HS-27A (cell line): ENCODE measurements around the gene ASIC2.
A peak's percentile ranks its signal among the peaks of the same experiment; 100 is the strongest.

Experiments
- DNase-seq: peaks from one replicate; pipeline ENCODE4 v3.0.0-alpha.2; 2012; ENCODE audit warnings: low read depth, missing footprints

ASIC2 gene

DNA sequence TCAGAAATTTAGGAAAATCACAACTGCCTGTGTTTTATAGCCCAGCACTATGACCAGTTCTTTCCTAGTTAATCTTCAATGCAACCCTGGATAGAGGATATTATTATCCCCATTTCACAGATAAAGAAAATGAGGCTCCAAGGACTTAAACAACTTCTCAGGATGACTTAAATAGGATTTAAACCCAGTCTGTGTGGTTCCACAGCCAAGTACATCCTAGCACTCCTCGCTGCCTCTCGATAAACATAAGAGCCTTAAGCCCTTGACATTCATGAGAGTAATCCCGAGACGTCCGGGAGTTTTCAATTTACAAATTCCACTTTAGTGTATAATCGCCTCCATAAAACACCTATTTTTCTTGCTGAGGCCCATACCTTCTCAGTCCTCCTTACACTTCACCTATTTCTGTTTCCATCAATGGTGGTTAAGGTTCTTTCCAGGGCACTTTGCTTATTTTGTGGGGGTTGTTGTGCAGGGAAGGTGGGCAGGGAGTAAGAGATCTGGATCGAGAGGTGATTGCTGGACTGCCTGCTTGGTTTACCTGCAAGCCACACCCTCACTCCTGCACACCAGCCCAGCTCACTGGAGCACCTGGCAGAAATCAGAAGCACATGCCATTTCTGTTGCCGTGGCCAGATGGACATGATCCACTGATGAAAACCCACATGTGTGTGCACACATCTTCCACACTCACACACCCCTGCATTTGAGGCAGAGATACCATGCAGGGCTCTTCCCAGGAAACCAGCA is 50.5 kb downstream of the ASIC2 start:
- DNase-seq: no peak

DNA sequence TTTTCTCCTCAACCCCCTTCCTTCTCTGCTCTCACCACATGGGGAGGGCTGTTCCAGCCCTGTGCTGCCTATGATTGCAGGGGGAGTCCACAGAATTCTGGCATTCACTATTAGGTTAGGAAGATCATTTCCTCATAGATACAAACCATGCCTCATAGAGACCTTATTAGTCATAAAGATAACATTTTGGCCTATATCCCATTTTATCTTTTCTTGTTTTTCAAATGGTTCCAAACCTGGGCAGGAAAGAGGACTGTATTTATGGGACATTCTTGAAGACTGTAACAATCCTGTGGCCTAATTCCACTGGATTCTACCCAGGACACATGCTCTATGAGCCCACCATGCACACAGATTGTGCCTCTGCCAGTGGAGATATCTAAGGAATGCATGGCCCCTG is 51.7 kb downstream of the ASIC2 start:
- no peak for DNase-seq

DNA sequence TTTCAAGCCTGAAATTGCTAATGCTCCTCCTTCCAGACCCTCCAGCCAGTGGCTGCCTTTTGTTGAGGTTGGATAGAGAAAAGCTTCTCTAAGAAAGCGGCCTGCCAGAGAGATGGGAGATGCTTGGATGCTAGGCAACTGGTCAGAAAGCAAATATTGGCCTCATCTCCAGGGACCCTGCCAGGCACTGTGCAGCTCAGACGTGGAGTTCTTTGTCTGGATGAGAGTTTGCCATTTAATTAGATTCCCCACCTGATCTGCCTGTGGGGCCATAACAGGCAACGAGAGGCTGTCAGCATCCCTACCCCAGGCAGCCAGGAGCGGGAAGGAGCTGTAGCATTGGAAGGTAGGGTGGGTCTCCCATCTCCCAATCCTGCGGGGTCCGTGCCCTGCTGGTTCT is 52.7 kb downstream of the ASIC2 start:
- DNase-seq: no peak

DNA sequence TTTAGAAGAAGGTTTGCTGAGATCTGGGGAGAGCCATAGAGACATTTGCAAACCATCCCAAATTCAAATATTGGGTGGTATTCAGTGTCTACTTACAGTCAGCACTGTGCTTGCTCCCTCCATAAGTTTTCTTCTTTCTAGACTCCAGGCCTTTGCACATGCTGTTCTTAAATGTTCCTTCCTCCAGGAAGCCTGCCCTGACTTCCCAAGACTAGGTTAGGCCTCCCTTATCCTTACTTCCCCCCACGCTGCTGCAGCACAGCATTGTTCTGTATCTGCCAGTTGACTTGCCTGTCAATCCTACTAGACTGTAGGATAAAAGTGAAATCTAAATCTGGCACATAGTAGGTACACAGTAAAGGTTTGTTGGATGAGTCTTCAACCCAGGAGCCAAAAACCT is 53.4 kb downstream of the ASIC2 start:
- DNase-seq: no peak

DNA sequence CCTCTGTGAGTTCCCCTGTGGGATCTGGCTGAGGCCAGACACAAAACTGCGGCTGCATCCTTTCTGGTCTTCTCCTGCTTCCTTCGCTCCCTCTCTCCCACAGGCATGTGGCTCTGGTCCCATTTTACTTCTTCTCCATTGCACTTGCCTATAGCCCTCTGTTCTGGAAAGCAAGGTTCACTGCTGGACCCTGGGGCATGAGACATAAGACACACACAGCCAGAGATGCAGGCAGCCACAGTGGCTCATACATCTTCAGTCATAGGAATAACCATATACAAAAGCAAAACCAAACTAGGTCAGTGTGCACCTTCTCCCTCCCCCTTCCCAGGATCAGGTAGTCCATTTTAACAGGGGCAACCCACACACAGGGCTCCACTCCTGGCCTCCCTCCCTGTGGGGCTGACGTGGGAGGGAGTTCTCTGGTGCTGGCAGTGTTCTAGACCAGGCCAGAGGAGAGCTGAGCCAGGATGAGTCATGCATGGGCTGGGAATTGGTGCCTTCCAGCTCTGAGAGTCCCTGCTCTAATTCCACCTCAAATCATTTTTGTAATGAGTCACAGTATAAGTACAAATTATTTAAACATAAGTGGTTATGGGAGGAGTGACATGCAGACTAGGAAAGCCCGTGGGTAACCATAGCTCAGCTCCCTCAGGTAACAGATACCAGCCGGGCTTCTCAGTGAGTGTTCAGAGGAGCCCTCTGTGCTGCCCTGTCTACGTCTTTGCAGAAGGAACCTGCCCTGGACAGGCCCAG is 58.0 kb downstream of the ASIC2 start:
- DNase-seq: peak; percentile 9

DNA sequence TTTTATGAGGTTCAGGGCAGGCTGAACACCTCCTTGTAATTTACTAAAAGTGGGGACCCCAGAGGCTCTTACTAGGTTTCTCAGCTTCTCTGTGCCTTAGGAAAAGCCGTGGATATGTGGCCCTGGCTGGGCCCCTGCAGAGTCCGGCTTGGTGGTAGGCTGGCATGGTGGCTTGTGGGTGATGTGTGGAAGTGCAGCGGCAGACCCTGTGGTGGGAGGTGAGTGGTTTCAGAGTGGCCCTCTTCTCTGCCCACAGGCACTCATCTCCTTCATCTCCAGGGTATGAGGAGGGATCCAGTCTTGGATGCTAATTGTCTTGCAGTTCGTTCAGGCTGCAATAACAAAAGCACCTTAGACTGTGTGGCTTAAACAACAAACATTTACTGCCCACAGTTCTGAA is 58.9 kb downstream of the ASIC2 start:
- DNase-seq: no peak

DNA sequence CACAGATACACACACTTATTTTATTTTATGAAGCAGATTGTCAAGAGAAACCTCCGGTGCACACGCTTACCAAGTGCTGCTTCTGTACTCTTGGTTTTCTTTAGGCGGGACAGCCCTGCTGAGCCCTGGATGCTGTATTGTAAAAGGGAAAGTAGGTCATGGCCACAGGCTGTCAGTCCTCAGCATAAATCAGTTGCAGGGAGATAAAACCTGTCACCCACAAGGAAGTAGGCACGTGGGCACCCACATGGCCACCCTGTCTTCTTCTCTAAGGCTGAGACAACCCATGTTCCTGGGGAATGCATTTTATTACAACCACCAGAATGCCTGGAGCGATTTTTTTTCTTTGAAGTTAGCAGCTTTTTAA is 59.3 kb downstream of the ASIC2 start:
- no peak for DNase-seq

DNA sequence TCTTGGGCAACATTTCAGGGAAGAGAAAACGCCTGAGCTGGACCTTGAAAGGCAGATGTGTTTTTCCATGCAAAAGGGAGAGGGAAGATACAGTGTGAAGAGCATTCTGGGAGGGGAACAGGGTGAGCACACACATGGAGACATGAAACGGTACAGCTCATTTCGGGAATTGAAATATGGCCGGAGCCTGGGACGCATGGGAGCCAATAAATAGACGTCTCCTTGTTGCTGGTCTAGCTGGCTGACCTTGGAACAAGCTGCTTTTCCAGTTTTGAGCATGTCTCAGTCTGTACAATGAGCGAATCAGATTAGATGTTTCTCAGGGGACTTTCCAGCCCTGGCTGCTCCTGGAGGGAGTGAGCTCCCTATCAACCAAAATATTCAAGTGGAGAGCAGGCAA is 63.6 kb downstream of the ASIC2 start:
- DNase-seq: no peak

DNA sequence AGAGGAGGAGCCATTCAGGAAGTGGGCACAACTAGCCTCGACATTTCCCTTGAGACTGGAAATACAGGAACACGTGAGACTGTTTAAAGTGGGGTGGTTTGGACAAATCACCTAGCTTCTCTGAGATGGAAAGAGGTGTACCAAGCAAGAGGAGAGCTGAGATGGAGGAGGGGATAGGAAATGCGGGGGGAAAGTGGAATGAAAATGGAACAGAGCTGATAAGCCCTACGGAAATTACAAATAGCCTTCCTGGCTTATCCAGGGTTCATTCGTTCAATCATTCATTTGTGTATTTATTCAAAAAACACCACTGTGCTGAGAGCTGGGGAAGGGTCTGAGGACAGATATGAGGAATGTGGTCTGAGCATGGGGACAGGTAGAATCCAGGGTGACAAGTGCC is 64.1 kb downstream of the ASIC2 start:
- no peak for DNase-seq

DNA sequence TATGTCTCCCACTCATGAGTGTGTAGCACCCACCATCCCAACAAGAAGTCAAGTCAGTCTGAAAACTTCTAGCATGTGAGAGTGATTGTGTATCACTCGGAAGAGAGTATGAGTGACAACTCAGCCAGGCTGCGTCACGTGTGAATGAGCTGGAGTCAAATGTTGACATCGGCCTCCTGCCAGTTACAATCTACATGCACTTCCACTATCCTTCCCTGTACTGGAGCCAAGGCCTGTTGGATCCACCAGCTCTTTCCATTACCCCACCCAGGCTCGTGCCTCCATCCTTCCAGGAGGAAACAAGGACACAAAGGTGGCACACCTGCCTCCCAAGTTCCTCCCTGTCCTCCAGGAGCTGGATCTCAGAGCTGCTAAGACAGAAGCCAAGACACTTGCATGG is 64.5 kb downstream of the ASIC2 start:
- DNase-seq: no peak

DNA sequence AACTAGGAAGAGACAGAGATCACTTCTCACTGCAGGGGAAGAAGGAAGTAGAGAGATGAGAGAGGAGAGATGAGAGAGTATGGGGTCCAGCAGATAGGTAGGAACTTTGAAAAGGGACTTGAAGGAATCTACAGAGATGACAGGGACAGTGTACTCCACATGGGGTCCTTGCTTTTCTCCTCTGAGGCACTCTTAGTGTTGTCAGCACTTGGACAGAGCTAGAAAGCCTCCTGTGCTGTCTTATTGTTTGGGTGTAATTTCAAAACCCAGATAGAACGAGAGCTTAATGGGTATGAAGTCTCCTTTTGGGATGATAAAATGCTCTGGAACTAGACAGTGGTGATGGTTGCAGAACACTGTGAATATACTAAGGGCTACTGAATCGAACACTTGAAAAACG is 65.2 kb downstream of the ASIC2 start:
- no peak for DNase-seq

DNA sequence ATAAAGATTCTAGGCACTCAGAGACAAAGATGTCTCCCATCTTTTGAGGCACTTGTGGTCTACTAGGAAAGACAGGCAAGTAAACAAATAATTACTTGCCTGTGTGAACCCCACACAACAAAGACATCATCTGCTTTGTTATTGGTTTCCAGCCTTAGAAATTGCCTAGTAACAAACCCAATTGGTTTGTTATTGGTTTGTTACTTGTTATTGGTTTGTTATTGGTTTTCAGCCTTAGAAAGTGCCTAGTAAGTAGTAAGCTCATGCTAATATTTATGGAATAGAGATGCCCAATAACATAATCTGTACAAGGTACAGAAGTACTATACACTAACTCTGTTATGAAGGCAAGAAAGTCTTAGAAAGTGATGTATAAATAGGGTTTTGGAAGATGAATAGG is 67.1 kb downstream of the ASIC2 start:
- DNase-seq: no peak

DNA sequence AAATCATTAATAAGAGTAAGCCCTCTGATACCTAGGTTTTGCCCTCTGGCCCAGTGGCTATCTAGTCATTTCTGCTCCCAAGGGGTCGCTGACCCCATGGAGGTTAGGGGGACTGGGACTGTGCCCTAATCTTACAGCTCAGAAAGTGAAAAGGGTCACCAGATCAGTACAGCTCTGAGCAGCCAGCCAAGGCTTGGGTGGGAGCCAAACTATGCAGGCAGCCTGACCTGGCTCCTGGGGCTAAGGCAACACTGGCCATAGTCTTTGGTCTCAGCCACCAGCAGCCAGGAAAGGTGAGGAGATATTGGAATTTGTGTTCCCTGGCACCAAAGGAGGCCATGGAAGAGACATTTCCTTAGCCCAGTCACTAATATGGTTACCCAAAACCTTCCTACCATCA is 67.6 kb downstream of the ASIC2 start:
- no peak for DNase-seq

DNA sequence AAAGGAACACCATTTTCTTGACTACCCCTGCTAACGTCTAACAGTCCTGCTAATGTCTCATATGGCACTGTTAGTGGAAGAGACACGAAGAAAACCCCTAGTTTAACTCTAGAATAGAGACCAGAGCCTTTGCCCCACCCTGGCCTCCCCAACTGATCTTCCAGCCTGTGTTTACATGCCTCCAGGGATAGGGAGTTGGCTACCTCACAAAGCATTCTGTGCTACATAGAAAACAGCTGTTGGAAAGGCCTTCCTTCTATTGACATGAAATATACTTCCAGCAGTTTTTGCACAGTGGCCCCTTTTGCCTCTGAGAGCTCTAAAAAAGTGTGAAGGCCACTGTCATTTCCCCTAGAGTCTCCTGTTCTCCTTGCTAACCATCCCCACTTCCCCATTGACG is 73.1 kb downstream of the ASIC2 start:
- no peak for DNase-seq

DNA sequence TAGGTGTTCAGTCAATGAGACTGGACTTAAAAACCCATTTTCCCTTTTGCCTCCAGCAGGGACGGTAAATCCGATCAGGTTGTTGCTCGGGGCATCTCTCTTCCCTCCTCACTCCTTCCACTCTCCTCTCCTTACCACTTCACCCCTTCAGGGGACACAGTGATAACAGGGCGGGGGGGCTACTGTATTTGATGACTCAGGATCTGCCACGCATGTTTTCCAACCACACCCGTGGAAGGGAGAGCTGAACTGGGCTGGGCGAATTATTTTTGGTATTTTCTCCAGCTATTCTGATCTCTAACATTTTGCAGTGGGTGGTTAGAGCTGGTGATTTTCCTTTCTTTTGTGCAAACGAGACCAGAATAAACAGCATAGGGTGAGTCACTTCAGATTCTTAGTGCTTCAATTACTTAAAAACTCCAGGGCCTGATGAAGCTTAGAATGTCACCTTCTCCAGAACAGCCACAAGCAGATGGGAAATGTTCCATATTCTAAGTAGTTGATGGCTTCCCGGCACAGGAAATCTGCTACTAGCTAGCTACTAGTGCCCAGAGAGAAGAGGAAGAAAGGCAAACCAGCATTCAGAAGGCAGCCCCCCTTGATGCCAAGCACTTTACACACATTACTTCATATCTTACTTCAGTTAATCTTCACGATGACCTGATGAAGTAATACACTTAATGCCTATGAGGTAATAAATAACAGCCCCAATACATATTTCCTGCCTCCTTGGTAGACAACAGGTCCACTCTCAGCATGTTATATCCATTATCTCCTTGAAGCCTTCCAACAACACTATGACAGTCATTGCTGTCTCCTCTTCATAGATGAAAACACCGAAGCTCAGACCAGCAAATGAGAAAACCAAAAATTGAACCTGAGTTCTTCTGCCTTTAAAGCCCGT is 74.1 kb downstream of the ASIC2 start:
- DNase-seq: no peak

DNA sequence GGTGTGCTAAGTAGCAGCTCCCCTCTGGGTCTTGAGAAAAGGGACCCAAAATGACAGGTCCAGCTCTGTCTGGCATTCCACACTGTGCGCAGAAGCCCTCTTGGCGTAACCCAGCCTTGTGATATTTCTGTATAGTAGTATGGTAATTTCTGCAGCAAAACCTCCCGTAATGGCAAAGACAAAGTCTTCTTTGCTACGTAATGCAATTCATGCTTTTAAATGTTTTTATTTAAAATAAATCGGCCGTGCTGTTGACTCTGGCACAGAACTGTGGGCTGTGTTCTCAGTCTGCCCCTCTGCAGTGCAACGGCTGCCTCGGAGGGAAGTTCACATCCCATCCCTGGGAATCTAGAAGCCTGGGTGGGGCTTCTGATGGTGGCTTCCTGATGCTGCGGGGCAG is 75.2 kb downstream of the ASIC2 start:
- DNase-seq: no peak

DNA sequence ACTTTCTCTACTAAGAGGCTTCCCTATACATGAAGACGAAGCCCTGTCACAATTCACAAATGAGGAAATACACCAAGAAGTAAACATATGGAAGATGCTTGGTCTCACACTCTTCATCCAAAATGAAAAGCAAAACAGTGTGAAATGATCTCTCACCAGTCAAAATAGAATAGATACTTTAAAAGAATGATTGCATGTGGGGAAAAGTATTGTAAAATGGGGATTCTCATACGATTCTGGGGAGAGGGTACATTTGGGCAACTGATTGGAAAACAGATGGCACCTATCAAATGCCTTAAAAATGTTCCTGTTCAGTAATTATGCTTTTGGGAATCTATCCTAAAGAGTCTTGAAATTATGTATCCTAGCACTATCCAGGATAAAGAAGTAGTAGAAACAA is 78.1 kb downstream of the ASIC2 start:
- DNase-seq: no peak

DNA sequence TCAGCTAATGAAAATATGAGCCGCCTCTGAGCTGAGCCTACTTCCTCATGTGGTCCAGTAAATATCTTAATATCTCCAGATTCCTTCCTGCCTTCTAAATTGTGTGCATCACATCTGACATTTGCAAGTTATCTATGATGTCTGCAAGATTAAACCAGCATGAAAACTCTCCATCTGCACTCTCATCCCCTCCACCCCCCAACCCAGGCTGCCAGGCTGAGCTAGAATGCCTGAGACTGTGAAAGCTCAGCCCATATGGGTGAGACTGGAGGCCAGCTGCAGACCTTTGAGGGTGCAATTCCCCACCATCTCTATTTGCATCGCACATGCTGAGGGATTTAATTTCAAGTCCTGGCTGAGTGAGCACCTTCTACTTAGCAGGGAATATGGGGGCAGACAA is 82.8 kb downstream of the ASIC2 start:
- DNase-seq: no peak

DNA sequence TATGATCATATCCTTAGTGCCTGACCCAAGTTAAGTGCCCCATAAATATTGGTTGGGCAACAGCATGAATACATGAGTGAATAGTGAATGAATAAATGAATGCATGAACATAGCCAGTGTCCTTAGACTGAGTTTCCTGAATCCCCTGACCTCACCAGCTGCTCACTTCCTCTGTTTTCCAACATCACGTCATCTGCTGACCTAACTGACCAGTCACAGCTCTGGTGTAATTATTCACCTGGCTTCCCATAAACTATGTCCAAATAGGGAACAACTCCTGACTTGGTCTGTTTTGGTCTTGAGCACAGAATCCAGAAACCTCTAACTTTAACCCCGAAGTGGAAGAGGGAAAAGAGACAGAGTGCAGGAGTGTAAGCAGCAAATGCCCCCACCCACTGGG is 83.4 kb downstream of the ASIC2 start:
- no peak for DNase-seq

DNA sequence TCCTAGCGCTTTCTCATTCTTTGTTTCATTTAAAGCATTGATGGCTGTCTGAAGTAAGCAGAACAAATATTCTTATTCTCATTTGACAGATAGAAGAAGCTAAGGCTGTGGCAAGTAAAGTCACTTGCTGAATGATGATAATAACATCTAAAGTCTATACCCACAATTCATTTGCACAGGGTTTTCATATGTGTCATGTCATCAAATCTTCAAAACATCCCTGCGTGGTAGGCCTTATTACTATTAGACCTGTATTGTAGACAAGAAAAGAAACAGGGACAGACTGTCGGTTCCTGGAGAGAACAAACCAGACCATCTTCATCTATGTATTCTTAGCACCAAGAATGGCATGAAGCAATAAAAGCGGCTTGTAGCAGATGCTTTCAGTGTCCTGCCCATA is 85.9 kb downstream of the ASIC2 start:
- DNase-seq: no peak

DNA sequence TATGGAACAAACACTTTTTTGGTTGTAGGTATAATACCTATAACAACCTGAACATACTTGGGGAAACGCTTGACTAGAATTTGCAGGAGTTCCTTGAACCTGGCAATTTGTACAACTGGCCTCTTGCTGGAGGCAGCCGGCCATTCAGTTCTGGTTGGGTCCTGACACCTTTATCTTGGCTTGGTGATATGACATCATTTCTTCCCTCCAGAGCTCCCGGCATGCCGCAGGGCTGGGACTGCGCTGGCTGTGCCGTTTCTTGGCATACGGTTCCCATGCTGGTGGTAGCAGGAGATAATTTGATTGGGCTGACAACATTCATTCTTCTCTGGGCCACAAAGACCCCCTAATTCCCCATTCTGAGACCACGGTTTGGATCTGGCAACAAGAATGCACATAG is 87.5 kb downstream of the ASIC2 start:
- DNase-seq: no peak

DNA sequence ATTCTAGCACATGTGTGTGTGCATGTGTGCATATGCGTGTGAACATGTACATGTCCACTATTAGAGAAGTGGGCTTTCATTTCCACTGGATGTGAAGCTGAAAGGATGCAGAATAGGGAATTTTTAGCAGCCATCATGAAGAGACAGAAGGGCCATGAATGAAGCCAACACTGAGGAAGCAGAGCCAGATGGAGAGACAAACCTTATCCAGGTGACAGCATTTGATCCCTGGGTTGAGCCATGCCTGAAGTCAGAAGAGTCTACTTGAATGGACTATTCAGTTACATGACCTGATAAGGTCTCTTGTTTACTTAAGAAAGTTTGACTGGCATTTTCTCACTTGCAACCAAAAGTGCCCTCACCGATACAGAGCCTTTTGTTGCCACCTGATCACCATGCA is 88.4 kb downstream of the ASIC2 start:
- no peak for DNase-seq

DNA sequence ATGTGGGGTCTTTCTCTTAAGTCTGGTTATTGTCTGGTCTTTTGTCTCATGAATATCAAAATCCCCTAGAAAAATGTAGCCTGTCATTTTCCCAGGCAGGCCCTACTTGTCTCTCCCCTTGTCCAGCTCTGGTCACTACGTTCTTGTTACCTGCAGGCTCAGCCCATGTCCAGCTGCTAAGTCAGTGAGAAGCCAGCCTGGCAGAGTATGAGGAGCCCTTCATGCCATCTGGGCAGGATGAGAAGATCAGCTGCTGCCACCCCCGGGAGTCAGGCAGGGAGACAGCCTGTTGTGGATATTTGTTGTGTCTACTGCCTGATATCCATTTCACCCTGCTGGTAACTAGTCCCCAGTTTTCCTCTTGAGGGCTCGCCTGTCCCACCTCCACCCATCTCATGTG is 88.9 kb downstream of the ASIC2 start:
- DNase-seq: no peak
